IMR-90 (cell line): ENCODE measurements around the gene AP3S1. TPM values are rescaled to one million over a fixed set of nuclear protein-coding genes. Genes with fewer than 3 reads are reported as not detected.

Experiments used
- ATAC-seq: fragments of 200-7000 bp; cut with Tn5 transposase; 2 replicates; pipeline ENCODE4 v1.9.1; 2020; ENCODE audit warnings: low read depth, mild to moderate bottlenecking, moderate library complexity
- BruUV-seq: library from RNA; stranded (reverse); fragments of 400-500 nt; replicated peaks from 2 replicates; lab custom pipeline; 2021; lab: Mats Ljungman, UMichigan
- CTCF ChIA-PET: fragments of 300-600 bp; formaldehyde crosslinking; extraction: SDS; loops from one replicate; lab custom pipeline; 2021; ENCODE audit warnings: antibody characterized with exemption; lab: Yijun Ruan, JAX
- POLR2A ChIA-PET: fragments of 300-600 bp; sonication (Branson Sonifier 250); formaldehyde crosslinking; loops from one replicate; lab custom pipeline; 2022; ENCODE audit warnings: antibody characterized with exemption; ENCODE audit not compliant: unreplicated experiment; lab: Charles Lee
- DNase-seq: peaks from one replicate; pipeline ENCODE4 v3.0.0; 2013
- H2AFZ ChIP-seq: replicated peaks from 2 replicates; pipeline ENCODE3; 2013; ENCODE audit warnings: low read length, mild to moderate bottlenecking; ENCODE audit not compliant: poor library complexity
- H2AK5ac ChIP-seq: 2 replicates; pipeline ENCODE4 v1.6.1; 2013; ENCODE audit warnings: low read depth, low read length, inconsistent platforms
- H2AK9ac ChIP-seq: replicated peaks from 2 replicates; pipeline ENCODE3; 2013; ENCODE audit warnings: mild to moderate bottlenecking, low read depth, low read length, moderate library complexity; ENCODE audit not compliant: poor library complexity
- H2BK120ac ChIP-seq: 2 replicates; pipeline ENCODE4 v1.6.1; 2013; ENCODE audit warnings: low read depth, low read length, inconsistent platforms
- H2BK15ac ChIP-seq: 3 replicates; pipeline ENCODE4 v1.6.1; 2013; ENCODE audit warnings: low read depth, low read length, inconsistent platforms
- H2BK20ac ChIP-seq: 2 replicates; pipeline ENCODE4 v1.6.1; 2013; ENCODE audit warnings: low read depth, mild to moderate bottlenecking, inconsistent platforms, low read length, moderate library complexity
- H2BK5ac ChIP-seq: 2 replicates; pipeline ENCODE4 v1.6.1; 2013; ENCODE audit warnings: mild to moderate bottlenecking, low read depth, low read length, inconsistent platforms; ENCODE audit not compliant: poor library complexity, severe bottlenecking
- H3K14ac ChIP-seq: replicated peaks from 2 replicates; pipeline ENCODE4 v1.6.1; 2013; ENCODE audit warnings: low read depth, low read length, inconsistent platforms
- H3K18ac ChIP-seq: 2 replicates; pipeline ENCODE4 v1.6.1; 2013; ENCODE audit warnings: low read depth, low read length, control low read depth
- H3K23ac ChIP-seq: 2 replicates; pipeline ENCODE4 v1.6.1; 2013; ENCODE audit warnings: low read depth, low read length, inconsistent platforms
- H3K27ac ChIP-seq: 2 replicates; pipeline ENCODE4 v1.5.1; 2013; ENCODE audit warnings: mild to moderate bottlenecking, control low read depth, low read length; ENCODE audit not compliant: insufficient read depth
- H3K27me3 ChIP-seq: 2 replicates; pipeline ENCODE4 v1.6.1; 2013; ENCODE audit warnings: low read length; ENCODE audit not compliant: control insufficient read depth, insufficient read depth
- H3K36me3 ChIP-seq: 2 replicates; pipeline ENCODE4 v1.6.1; 2013; ENCODE audit warnings: low read length, mixed read lengths; ENCODE audit not compliant: control insufficient read depth, insufficient read depth
- H3K4ac ChIP-seq: 2 replicates; pipeline ENCODE4 v1.6.1; 2013; ENCODE audit warnings: low read depth, low read length, inconsistent platforms
- H3K4me1 ChIP-seq: 2 replicates; pipeline ENCODE4 v1.6.1; 2013; ENCODE audit warnings: low read length, mixed read lengths; ENCODE audit not compliant: control insufficient read depth, insufficient read depth
- H3K4me2 ChIP-seq: 2 replicates; pipeline ENCODE4 v1.6.1; 2013; ENCODE audit warnings: low read depth, mild to moderate bottlenecking, control low read depth, low read length, moderate library complexity
- H3K4me3 ChIP-seq: 2 replicates; pipeline ENCODE4 v1.5.1; 2013; ENCODE audit warnings: low read depth, mild to moderate bottlenecking, control low read depth, low read length, moderate library complexity; ENCODE audit not compliant: insufficient read depth
- H3K56ac ChIP-seq: 2 replicates; pipeline ENCODE4 v1.6.1; 2013; ENCODE audit warnings: low read length, inconsistent platforms; ENCODE audit not compliant: insufficient read depth; ENCODE audit errors: extremely low read depth
- H3K79me1 ChIP-seq, 2 experiments: 2 replicates each; pipeline ENCODE4 v1.6.1; 2013; ENCODE audit warnings: low read length in 2 of 2, inconsistent platforms in 1 of 2, low read depth in 1 of 2
- H3K9ac ChIP-seq: 2 replicates; pipeline ENCODE4 v1.6.1; 2013; ENCODE audit warnings: low read depth, low read length, control low read depth
- H3K9me1 ChIP-seq: 2 replicates; pipeline ENCODE4 v1.6.1; 2013; ENCODE audit warnings: low read length, inconsistent platforms; ENCODE audit not compliant: insufficient read depth
- H3K9me3 ChIP-seq: 2 replicates; pipeline ENCODE4 v1.6.1; 2013; ENCODE audit warnings: low read length; ENCODE audit not compliant: control insufficient read depth, insufficient read depth
- H4K20me1 ChIP-seq: 2 replicates; pipeline ENCODE4 v1.6.1; 2013; ENCODE audit warnings: low read length, inconsistent platforms; ENCODE audit not compliant: insufficient read depth
- H4K5ac ChIP-seq: 2 replicates; pipeline ENCODE4 v1.6.1; 2013; ENCODE audit warnings: mild to moderate bottlenecking, low read depth, low read length, control low read depth
- H4K8ac ChIP-seq, 2 experiments: 2 replicates each; pipeline ENCODE4 v1.6.1; 2013; ENCODE audit warnings: low read depth in 2 of 2, low read length in 2 of 2, control low read depth in 1 of 2, inconsistent platforms in 1 of 2
- H4K91ac ChIP-seq: 2 replicates; pipeline ENCODE4 v1.6.1; 2013; ENCODE audit warnings: low read depth, low read length, inconsistent platforms; ENCODE audit not compliant: insufficient read depth
- CEBPB ChIP-seq: IDR thresholded peaks from 2 replicates; pipeline ENCODE4 v1.6.1; 2012; ENCODE audit warnings: low read depth, low read length, improper control_type of control experiment
- MXI1 ChIP-seq: IDR thresholded peaks from 2 replicates; pipeline ENCODE4 v1.6.1; 2012; ENCODE audit warnings: low read depth, mild to moderate bottlenecking, low read length, moderate library complexity, borderline replicate concordance
- RCOR1 ChIP-seq: IDR thresholded peaks from 2 replicates; pipeline ENCODE4 v1.6.1; 2012; ENCODE audit warnings: mild to moderate bottlenecking, low read length, improper control_type of control experiment; ENCODE audit not compliant: insufficient replicate concordance
- RFX5 ChIP-seq: IDR thresholded peaks from 2 replicates; pipeline ENCODE4 v1.8.0; 2012; ENCODE audit warnings: low read depth, mild to moderate bottlenecking, low read length, moderate library complexity
- SMC3 ChIP-seq: fragments of 150-350 bp; IDR thresholded peaks from 2 replicates; pipeline ENCODE4 v1.6.1; 2016; ENCODE audit warnings: low read depth, mild to moderate bottlenecking, antibody characterized with exemption, low read length, moderate library complexity
- WGBS, 2 experiments: methylation state at CpG; one replicate each; pipeline versions ENCODE4 v1.1.5 to v1.1.7; 2013; ENCODE audit warnings: missing lambda C conversion rate in 2 of 2; ENCODE audit not compliant: insufficient read length in 1 of 2; ENCODE audit errors: extremely low coverage in 2 of 2; 5-methylcytosine and 5-hydroxymethylcytosine counted together
- dilution Hi-C: fragments of 300-500 bp; cut with HindIII; formaldehyde crosslinking; loops from one replicate; pipeline ENCODE4 v1.14.3; 2018; ENCODE audit warnings: low sequenced_read_pairs; ENCODE audit not compliant: unreplicated experiment
- in situ Hi-C: fragments of 300-500 bp; cut with MboI; formaldehyde crosslinking; loops from 3 replicates; pipeline ENCODE4 v1.14.3; 2019; ENCODE audit warnings: low sequenced_read_pairs, inconsistent platforms, mixed read lengths
- intact Hi-C: fragments of 100-400 bp; cut with micrococcal nuclease; formaldehyde crosslinking; loops from 2 replicates; pipeline ENCODE4 v1.10.0; 2022
- polyA plus RNA-seq, 3 experiments: library from polyadenylated mRNA; depleted of rRNA; stranded (reverse); fragments of >200 nt; gene quantifications; 2 replicates each; pipeline ENCODE4 v1.2.3, GENCODE V29; 2012; ENCODE audit warnings: low replicate concordance in 1 of 3
- total RNA-seq: library from RNA; depleted of rRNA; stranded (reverse); fragments of >200 nt; gene quantifications from 2 replicates; pipeline ENCODE4 v1.2.3, GENCODE V29; 2012
- TF ChIP-seq, protein P1 (sequence below): fragments of 150-350 bp; IDR thresholded peaks from 2 replicates; pipeline ENCODE4 v1.6.1; 2016; ENCODE audit warnings: low read depth, mild to moderate bottlenecking, low read length, moderate library complexity, borderline replicate concordance
- TF ChIP-seq, protein P2 (sequence below): fragments of 150-350 bp; IDR thresholded peaks from 2 replicates; pipeline ENCODE4 v1.6.1; 2017; ENCODE audit warnings: mild to moderate bottlenecking, antibody characterized with exemption, low read length, low read depth
- TF ChIP-seq, protein P3 (sequence below): conservative IDR thresholded peaks from 2 replicates; pipeline ENCODE4 v1.5.1; 2012; ENCODE audit warnings: mild to moderate bottlenecking, low read depth, low read length, improper control_type of control experiment

The AP3S1 gene
- total and polyA plus RNA-seq, 2 of the 4 experiments (the other 2 are of a cell fraction), result 21.9 to 73.1 TPM

DNA sequence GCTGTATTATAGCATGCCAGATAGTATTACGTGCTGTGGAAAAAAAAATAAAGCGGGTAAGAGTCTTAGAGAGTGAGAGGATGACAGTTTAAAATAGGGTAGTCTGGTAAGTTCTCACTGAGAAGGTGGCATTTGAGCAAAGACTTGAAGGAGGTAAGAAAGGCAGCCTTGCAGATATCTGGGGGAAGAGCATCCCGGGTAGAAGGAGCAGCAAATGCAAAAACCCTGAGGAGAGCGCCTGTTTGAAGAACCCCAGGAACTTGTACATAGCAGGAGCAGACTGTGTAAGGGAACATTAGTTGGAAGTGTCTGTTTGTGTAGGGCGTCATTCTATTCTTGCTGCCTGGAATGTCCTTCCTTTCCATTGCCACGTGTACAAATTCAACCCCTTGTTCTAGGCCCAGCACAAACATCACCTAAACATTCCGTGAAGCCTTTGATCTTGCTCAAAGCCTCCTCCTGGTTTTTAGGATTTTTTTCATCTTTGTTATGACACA, 2.6 kb downstream of the AP3S1 start:
- Histone ChIP-seq H3K36me3 (no peaks in the 10 kb centered on the region), H2AFZ (no peak overlapping the region), H2AK9ac (no peak overlapping the region), H3K27me3 (no peaks in the 10 kb centered on the region), H2BK5ac (no peak overlapping the region), H2BK20ac (no peak overlapping the region), H3K27ac (no peak overlapping the region), H4K8ac (no peak overlapping the region), H3K9ac (no peak overlapping the region), H3K56ac (no peak overlapping the region), H2BK15ac (no peak overlapping the region), H4K5ac (no peak overlapping the region), H3K79me1 (peaks cover 14 to 47% of the 10 kb centered on the region in 2 experiments), H3K18ac (no peak overlapping the region), H3K4me2 (no peak overlapping the region; the same call in 1 of the 2 replicates), H4K91ac (no peak overlapping the region), H2AK5ac (no peak overlapping the region), H3K4me1 (peaks cover 2% of the 10 kb centered on the region), H3K9me1 (peaks cover 5% of the 10 kb centered on the region; the same call in 1 of the 2 replicates), H3K4ac (no peak overlapping the region), H3K14ac (no peak overlapping the region), H4K20me1 (peaks cover 39% of the 10 kb centered on the region), H2BK120ac (no peak overlapping the region), H3K23ac (0 out of 2 replicates have a peak overlapping the region, but pooled peaks have one; percentile 17), H3K9me3 (no peaks in the 10 kb centered on the region), H3K4me3 (no peak overlapping the region)
- intact Hi-C loops, result loop anchor here (5.0 kb wide), 2 partner anchors 223 to 547 kb away; partner anchors contain the start of gene CCDC112
- 95% methylated on average over 4 of the region's 7 CpGs; no CpG with 5 or more reads in 1 of the 2 experiments for WGBS, 2 experiments
- TF ChIP-seq RCOR1 (no peak), SMC3 (no peak), MXI1 (no peak), CEBPB (no peak), RFX5 (no peak)
- TF ChIP-seq, protein P1, sequence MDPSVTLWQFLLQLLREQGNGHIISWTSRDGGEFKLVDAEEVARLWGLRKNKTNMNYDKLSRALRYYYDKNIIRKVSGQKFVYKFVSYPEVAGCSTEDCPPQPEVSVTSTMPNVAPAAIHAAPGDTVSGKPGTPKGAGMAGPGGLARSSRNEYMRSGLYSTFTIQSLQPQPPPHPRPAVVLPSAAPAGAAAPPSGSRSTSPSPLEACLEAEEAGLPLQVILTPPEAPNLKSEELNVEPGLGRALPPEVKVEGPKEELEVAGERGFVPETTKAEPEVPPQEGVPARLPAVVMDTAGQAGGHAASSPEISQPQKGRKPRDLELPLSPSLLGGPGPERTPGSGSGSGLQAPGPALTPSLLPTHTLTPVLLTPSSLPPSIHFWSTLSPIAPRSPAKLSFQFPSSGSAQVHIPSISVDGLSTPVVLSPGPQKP, result no peak
- TF ChIP-seq, protein P2, sequence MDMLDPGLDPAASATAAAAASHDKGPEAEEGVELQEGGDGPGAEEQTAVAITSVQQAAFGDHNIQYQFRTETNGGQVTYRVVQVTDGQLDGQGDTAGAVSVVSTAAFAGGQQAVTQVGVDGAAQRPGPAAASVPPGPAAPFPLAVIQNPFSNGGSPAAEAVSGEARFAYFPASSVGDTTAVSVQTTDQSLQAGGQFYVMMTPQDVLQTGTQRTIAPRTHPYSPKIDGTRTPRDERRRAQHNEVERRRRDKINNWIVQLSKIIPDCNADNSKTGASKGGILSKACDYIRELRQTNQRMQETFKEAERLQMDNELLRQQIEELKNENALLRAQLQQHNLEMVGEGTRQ, result no peak
- TF ChIP-seq, protein P3, sequence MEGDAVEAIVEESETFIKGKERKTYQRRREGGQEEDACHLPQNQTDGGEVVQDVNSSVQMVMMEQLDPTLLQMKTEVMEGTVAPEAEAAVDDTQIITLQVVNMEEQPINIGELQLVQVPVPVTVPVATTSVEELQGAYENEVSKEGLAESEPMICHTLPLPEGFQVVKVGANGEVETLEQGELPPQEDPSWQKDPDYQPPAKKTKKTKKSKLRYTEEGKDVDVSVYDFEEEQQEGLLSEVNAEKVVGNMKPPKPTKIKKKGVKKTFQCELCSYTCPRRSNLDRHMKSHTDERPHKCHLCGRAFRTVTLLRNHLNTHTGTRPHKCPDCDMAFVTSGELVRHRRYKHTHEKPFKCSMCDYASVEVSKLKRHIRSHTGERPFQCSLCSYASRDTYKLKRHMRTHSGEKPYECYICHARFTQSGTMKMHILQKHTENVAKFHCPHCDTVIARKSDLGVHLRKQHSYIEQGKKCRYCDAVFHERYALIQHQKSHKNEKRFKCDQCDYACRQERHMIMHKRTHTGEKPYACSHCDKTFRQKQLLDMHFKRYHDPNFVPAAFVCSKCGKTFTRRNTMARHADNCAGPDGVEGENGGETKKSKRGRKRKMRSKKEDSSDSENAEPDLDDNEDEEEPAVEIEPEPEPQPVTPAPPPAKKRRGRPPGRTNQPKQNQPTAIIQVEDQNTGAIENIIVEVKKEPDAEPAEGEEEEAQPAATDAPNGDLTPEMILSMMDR, result no peak
- ChIA-PET POLR2A (no interaction called here), CTCF (no interaction called here)
- no peak for ATAC-seq
- BruUV-seq, result no TSS peak
- dilution Hi-C loops, result no loop called here
- no peak for DNase-seq
- in situ Hi-C loops, result loop anchor here (25.0 kb wide), 1 partner anchor 557 kb away; the partner anchor contains the start of gene CCDC112
